HG02852 (cell line): ENCODE measurements around the gene GPRIN1.

Experiments used
- ATAC-seq: cut with Tn5 transposase; IDR thresholded peaks from one replicate; pipeline ENCODE4 v1.9.1; 2021; ENCODE audit warnings: mild to moderate bottlenecking, moderate library complexity; ENCODE audit not compliant: unreplicated experiment

The GPRIN1 gene

DNA sequence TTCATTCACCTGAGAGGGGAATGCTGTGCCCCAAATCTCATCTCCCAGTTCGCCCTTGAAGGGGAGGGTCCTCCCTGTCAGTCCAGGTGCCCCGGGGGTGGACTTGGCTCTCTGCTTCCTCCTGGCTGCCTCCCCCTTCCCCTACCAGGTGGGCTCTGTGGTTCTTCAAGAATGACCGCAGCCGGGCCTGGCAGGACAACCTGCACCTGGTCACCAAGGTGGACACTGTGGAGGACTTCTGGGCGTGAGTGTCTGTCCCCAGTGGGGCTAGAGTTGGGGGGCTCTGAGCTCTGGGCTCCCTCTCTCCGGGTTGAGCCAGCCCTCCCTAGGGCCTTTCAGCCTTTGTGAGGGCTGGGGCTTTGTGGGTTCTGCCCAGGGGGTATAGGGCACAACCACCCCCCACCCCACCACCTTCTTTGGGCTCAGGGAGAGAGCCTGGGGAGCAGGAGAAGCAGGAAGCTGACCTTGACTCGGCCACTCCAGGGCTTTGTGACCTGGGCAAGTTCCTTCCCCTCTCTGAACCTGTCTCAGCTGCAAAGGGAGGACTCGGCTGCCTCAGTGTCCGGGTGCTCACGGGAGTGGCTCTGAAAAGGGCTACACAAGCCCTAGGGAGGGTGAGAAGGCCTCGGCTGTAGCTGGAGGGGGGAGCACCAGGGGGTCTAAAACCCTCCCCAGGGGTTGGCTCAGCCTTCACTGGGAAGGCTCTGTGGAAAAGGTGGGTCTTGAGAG lies 33.7 kb upstream of the GPRIN1 start:
- no peak for ATAC-seq

DNA sequence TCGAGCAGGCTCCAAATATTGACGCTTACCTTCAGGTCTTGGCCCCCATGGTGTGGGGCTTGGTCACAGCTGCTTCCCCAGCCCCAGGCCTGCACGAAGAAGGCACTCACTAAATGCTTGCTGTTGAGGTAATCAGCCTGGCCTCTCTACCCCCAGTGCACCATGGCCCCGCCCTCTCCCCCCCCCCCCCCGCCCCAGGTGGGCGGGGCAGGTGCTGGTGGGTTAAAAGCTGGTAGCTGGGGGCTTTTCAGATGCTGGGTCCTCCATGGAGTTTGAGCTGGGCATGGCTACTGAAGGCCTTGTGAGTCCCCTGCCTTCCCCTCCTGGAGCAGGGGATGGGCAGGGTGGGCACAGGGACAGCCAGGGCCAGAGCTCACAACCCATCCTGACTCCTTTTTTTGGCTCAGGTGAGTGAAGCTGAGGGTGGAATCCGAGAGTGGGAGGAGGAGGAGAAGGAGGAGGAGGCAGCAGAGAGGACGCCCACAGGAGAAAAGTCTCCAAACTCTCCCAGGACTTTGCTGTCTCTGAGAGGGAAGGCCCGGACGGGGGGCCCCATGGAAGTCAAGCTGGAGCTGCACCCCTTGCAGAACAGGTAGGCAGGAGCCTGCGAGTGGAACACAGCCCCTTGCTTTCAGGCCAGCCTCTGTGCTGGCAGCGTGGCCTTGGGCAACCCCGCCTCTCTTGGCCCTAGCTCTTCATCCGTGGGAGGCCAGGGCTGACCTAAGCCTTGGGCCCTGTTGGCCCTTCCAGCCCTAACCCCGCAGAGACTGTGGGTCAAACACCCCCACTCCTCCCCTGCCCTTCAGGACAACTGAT lies 32.9 kb upstream of the GPRIN1 start:
- ATAC-seq: no peak

DNA sequence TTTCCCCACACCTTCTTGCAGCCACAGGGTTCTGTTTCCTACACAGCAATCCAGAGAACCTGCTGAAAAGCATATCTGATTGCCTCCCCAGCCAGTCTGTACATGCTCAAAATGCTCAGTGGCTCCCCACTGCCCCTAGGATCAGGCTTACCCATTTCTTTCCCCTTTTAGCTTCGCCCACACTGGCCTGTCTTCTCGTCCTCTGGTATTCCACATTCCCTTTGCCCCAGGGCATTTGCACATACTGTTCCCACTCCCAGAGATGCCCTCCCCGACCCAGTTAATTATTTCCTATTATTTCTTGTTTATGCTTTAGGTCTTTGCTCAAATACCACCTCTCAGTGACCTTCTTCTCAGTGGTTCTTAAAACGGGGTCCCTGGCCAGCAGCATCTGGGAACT lies 30.7 kb upstream of the GPRIN1 start:
- no peak for ATAC-seq

DNA sequence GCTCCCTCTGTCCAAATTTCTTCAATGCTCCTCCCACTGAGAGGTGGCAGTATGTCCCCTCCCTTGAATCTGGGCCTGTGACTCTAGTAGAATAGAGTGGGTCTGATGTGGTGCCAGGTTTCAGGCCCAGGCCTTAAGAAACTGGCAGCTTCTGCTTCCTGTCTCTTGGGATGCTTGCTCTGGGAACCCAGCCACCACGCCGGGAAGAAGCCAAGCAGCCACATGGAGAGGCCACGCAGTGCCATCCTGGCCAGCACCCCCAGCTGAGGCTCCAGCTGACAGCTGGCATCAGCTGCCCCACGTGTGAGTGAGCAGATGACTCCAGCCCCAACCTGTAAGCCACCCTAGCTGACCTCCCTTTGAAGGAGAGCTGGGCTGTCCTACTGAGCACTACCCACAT lies 30.0 kb upstream of the GPRIN1 start:
- no peak for ATAC-seq

DNA sequence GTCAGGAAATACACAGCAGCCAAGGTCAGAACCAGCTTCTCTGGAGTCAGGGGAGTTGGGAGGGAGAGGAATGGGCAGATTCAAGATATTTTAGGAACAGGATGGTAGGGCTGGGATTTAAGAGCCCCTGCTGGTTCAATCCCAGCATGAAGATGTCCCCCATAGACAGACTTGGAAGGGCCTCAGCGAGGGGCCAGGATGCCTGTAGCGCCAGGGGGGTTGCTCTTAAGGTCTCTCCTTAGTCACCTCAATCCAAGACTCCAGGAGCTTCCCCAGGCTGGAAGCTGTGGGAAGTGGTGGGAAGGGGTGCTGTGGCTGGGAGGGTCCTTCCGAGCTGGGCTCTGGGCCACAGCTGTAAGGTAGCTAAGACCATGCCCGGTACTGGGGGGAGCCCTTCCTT lies 29.3 kb upstream of the GPRIN1 start:
- ATAC-seq: no peak

DNA sequence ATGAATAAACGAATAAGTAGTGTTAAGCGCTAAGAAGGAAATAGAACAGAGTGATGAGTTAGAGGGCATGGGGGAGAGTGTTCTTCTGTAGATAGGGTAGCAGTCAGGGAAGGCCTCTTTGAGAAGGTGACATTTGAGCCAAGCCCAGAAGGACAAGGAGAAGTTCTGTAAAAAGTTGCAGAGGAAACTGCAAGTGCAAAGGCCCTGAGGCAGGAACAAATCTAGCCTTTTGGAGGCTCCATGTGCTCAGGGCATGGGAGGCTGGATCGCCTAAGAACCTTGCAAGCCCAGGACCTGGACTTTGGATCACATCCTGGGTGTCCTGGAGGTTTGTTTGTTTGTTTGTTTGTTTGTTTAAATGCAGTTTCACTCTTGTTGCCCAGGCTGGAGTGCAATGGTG lies 28.5 kb upstream of the GPRIN1 start:
- ATAC-seq: no peak

DNA sequence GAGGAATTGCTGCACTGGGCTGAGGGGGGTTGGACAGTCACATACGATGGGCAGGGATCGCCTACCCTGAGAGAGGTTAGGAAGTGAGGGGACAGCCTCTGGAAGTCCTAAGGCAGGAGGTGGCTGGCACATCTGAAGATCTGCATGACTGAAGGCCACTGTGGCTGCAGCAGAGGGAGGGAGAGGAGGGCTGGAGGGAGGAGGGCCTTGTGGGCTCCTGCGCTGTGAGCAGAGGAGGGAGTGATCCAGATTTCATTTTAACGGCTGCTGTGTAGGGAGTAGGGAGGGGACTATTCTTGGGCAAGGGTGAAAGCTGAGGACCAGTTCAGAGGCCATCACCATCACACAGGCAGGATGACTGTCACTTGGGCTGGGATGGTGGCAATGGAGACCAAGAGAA lies 27.6 kb upstream of the GPRIN1 start:
- ATAC-seq: no peak

DNA sequence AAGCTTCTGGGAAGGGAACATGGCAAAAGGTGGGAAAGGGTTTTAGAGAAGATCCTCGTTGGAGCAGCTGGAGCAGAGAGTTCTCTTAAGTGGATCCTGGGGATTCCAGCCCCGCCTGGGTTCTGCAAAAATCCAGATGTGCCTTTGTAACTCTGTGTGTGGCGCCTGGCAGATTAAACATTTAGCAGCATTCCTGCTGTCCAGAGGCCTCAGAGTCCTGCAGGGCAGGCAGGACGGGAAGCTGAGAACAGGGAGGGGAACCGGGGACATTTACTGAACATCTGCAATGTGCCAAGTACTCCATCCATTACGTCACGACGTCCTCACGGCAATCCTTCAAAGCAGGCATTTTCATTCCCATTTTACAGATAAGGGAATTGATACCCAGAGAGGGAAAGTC lies 26.5 kb upstream of the GPRIN1 start:
- no peak for ATAC-seq

DNA sequence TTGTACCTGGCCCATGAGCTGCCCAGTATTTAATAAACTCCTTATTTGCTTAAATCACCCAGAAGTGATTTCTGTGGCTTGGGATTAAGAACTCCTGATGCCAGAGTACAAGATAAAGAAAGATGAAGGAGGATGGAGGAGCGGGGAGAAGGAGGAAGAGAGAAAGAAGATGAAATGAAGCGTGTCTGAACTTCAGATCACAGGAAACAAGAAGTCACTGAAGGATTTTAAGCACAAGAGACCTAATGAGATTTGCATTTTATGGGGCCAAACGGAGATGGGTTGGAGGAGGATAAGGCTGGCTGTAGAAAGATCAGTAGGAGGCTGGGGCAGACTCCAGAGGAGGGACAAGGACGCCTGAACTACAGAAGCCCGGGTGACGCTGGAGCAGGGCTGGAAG lies 23.6 kb upstream of the GPRIN1 start:
- no peak for ATAC-seq

DNA sequence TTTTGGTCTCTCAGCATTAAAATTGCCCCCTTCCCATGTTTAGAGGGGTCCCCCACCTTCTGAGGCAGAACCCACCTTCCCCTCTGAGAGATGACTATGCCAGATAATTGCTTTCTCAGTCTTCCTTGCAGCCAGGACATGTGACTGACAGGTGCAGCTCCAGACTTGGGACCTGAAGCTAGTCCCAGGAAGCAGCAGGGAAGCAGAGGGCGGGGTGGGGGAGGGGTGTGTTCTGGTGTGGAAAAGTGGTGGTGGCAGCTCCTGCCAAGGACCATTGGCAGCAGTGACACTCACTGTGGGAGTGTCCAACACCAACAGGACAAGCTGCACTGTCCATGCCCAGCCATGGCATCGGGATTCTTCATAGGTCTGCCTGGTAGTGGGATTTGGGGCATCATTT lies 22.8 kb upstream of the GPRIN1 start:
- ATAC-seq: no peak

DNA sequence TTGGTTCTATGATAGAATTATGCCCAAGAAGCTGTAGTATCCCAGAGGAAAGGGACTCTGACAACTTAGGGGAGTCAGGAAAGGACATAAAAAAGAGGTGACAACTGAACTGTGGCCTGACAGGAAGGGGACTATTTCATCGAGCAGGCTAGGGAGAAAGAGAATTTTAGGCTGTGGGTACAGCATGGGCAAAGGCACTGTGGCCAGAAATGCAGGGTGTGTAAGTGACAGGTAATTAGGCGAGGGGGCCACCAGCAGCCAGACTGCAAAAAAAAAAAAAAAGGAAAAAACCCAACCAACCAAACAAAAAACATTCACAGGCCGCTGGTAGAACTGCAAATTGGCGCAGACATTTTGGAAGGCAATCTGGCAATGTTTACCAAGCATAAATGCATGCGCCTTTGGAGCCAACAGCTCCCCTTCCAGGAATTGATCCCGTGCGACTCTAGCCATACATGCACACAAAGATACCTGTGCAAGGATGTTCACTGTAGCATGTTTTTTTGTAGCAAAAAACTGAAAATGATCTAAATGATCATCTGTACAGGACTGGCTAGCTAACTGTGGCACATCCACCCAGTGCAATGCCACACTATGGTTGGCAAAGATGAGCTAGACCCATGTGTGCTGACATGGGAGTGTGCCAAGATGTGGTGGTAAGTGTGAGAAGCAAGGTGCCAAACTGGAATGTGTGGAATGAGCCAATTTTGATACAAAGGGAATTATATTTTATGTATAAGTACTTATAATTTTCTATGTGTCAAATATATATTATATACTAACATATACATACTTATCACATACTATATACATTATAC lies 21.6 kb upstream of the GPRIN1 start:
- no peak for ATAC-seq

DNA sequence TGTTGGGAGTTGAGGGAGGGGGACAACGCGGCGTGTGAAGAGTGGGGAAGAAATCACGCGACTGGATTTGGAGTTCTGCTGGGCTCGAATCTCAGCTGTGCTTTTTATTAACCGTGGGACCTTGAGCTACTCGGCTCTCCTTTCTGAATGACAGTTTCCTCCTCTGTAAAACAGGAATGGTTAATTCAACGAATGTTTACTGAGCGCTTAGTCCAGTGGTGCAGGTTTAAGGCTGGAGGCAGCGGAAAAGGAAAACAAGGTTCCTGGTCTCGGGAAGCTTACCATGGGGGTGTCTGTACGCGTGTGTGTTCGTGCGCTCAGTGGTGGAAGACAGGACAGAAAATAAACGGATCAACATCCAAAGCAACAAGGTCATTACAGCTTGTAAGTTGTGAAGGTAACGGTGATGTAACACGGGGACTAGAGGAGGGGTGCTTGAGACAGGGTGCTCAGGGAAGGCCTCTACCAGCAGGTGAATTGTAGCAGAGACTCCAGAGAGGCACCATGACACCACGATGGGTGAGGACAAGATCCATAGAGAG lies 20.8 kb upstream of the GPRIN1 start:
- no peak for ATAC-seq

DNA sequence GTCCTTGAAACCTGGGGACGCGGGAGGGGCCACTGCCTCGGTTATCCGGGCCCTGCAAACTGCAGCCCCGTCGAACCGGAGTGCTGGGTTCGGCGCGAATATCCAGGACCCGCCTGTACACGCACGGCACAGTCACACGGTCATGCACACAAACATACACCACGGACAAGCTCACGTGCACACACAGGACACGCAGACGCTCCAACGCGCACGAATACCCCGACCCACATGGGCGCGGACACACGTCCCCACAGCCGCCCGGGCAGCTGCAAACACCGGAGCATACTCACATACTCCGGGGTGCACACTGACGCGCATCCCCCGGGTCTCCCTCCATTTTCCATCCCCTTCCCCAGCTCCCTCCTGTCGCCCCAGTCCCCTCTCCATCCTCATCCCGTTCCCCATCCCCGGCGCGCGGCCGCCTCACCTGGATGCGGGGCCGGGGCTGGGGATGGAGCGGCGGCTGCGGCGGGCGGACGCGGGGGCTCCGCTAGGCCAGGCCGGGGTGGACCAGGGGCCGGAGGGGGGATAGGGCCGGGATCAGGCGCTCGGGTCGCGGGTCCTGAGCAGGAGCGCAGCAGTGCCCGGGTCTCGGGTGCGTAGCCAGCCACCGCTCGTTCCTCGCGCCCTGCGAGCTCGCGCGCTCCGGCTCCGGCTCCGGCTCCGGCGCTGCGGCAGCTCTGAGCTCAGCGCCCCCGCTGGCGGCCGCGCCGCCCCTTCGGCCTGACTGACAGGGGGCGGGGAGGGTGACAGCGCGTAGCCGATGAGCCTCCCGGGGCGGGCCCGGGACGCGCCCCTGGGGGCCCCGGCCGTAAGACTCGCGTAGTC lies 20.1 kb upstream of the GPRIN1 start, which contains the start of the genes EIF4E1B and SNCB:
EIF4E1B (plus strand) TSS at position 823 of the 828 bp plus-strand sequence. CDS start 12,113 bp downstream, outside the sequence.
SNCB (minus strand) TSS at position 682 of the 828 bp plus-strand sequence. CDS start 880 bp downstream, outside the sequence.
- ATAC-seq: no peak

DNA sequence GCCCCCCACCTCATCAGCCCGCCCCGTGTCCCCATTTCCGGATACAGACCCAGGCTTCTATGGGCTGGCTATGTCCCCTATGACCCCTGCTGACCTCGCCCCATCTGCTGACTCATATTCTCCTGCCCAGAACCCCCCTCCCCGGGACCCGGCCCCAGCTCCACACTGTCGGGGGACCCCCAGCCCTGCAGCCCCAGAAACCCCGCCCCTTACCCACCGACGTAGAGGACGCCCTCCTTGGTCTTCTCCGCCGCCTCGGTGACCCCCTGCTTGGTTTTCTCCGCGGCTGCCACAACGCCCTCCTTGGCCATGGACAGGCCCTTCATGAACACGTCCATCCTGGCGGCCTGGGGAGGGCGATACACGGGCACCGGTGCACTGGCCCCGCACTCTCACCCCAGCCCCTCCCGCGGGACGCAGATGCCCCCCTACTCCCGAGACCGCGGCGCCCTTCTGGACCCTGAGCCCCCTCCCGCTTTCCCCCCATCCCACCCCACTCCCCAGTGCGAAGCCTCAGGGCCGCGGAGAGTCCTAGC lies 19.4 kb upstream of the GPRIN1 start:
- ATAC-seq: no peak

DNA sequence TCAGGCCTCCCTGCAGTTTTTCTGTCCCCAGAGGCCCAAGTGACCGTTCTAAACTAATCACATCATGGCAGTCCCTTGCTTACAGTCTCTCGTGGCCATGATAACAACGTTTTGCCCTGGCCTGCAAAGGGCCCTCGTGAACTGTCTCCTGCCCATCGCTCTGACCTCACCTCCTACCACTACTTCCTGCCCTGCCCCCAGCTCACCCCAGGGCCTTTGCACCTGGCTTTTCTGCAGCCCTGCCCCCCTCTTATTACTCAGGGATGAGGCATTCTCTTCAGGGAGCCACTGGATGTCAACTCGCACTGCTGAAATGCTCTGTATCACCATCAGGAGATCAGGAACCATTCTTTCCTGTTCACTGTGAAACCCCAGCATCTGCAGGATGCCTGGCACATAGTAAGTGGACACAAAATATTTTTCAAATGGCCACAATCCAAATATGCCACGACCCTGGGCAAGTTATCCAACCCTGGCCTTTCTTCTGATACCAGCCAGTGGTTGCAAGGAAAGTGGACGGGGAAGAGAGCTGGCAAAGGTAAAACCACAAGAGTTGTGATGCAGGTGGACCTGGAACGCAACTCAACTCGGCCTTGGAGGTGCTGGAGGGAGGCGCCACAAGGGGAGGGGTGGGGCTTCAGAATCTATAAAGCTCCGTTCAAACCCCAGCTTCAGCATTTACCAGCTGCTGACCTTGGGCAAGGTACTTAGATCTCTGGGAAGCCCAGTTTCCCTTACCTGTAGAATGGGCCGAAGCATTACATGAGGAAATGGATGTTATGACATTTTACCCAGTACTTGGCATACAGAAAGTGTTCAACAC lies 18.7 kb upstream of the GPRIN1 start:
- ATAC-seq: no peak

DNA sequence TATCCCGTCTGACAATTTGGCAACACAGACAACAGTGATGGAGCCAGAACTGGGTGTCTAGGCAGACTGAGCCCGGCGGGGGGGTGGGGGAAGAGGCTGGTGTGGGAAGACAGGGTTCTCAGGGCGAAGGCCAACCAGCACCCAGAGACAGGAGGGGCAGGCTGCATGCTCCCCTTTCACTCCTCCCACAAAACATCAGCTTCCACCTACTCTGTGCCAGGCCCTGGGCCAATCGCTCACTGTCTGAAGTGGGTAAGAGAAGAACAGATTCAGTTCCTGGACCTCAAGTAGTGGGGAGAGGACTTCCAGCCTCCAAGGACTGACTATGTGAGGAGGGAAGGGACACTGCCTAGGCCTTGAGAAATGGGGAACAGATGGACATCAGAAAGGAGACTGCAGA lies 17.6 kb upstream of the GPRIN1 start:
- ATAC-seq: no peak

DNA sequence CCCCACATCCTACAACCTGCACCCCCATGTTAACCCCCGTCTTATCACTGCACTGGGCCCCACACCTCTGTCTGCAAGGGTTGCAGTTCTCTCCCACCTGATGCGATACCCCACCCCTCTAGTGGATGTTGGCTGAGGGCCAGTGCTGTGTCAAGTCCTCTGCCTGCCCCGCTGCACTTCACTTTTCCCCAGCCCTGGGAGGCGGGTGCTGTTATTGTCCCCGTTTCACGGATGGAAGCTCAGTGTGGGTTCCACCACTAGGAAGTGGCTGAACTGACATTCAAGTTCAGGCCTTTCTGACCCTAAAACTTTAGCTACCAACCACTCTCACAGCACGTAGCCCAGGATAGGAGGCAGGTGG lies 16.9 kb upstream of the GPRIN1 start:
- no peak for ATAC-seq

DNA sequence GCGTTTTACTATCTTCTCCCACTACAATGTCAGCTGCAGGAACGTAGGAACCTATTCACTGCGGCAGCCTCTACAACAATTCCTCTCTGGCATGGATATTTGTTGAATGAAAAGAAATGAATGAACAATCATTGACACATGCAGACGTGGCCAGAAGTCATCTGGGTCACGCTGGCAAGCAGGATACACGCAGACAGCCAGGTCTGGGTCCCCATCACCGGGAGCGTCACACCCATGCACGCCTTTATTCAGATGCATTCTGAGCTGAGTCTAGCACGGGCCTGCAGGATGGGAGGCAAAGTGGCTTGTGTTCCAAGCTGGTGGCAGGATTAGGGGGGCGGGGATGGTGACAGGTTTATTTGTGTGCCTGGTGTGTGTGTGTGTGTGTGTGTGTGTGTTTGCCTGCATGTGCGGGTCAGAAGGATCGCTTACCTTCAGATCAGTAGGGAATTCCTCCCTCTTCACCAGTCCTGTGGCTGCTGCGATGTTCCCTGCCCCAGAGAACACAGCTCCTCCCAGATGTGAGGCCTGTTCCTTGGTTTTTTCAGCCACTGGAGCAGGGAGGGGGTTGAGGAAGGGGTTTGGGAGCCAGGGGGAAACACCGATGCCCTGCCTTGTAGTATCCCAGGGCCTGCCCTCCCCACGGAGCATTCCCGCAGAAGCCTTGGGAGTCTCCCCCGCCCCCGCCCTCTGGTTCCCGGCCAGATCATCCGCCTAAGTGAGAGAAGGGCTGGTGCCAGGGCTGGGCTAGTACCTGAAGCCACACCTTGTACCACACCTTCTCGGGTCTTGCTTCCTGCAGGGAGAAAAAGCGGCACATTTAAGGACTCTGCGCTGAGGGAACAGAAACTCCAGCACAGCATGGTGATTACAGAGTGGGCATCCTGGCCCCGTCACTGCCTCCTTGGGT lies 16.3 kb upstream of the GPRIN1 start:
- ATAC-seq: no peak
